Stimulated activated CD8-positive, alpha-beta memory T cell treated with anti-CD3 and anti-CD28 coated beads, Interleukin-15, amount 100 ng/mL, for 24 hours (primary cell): ENCODE data around the gene MRPS6.

Source experiments
- DNase-seq: peaks from one replicate; pipeline ENCODE4 v3.0.0-alpha.2; 2020; ENCODE audit warnings: low read depth

Gene MRPS6

DNA sequence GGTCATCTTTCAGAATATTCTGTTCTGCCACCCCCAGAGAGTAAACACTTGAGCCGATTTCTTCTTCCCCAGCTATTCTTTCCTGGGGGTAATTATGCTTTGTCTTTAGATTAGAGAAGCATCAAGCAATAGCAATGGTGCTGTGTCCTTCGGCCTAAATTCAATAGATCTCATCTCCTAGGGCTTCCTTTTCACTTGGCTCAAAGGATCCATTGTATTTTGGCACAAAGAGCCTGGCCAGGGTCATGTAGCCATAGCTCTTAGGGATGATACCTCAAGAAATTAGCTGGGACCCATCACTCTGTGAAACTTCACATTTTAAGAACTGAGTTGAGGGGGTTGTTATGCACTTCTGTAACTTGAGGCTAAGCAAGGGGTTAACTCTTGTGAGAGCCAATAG, 27.0 kb downstream of the MRPS6 start:
- no peak for DNase-seq

GRCh38 chr21:34100790-34101189, 27.4 kb downstream of the MRPS6 start:
- no peak for DNase-seq

DNA sequence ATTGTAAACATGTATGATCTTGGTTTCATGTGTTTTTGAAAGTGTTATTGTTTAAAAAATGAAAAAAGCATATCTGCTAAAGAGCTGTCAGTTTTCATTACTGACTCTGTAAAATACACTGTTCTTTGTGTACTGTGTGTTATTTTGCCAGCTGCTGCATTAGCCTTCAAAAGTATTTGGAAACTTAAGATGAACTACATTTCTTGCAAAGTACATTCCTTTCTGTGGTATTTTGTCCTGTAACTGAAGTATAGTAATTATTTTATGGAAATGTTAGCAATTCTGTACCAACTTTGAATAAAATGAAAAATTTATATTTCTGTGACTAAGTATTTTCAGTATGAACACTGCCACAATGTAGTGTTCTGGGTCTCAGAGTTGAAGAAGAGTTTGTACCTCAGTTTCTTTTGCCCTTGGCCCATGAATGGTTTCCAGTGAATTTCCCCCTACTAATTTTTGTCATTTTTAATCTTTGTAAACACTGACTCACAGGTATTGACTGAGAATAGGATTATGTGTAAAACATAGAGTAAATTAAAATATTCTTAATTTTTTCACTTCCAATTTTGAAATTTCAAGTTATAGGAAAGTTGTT, 32.7 kb downstream of the MRPS6 start:
- DNase-seq, result no peak

DNA sequence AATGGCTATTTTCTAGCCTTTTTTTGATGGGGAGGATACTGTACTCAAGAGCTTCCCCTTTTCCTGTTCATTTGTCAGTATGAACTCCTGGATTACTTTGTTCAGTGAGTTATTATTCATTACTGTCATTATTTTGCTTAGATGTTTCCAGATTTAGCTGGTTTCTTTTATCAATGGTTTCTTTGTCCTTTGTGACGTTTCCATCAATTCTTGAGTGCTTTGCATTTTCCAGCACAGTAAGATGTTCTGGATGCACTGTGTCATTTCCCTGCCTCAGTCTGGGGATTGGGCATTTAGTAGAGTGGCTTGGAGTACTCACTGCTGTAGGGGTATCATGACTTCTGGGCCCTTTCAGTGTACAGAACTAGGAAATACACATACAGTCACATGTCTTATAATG, 34.2 kb downstream of the MRPS6 start:
- DNase-seq, result no peak

GRCh38 chr21:34109075-34109474, 35.7 kb downstream of the MRPS6 start:
- DNase-seq, result no peak

DNA sequence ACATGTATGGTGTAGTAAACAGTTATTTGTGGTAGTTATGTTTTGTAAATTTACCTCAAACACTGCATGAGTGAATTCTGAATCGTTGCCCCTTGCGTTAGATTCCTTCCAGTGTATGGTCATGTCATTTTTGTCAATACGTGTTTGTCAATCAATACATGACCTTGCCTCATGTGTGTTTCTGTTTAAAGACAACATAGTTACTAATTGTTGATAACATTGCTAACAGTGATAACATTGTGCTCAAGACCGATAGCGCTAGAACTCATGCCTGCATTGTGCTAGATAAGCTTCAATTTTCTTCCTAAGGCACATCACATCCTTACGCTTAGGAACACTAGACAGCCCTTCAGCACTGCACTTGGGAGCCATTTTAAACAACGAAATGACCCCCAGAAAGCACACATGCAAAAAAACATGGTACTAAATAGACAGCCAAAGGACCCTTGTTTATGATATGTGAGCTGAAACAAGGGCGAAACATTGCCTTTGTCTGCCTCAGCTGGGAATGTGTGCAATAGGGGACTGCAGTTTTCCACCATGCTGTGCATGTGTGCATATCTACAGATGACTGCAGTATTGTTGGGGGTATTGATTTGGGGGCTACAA, 37.3 kb downstream of the MRPS6 start:
- no peak for DNase-seq

GRCh38 chr21:34112316-34113033, 39.1 kb downstream of the MRPS6 start:
- no peak for DNase-seq

GRCh38 chr21:34113842-34114241, 40.5 kb downstream of the MRPS6 start:
- DNase-seq, result no peak

- DNase-seq, result no peak
Observed at GRCh38 chr21:34115160-34115559, 41.8 kb downstream of the MRPS6 start.

GRCh38 chr21:34116569-34116968, 43.2 kb downstream of the MRPS6 start:
- DNase-seq, result no peak

GRCh38 chr21:34120867-34121266, 47.5 kb downstream of the MRPS6 start:
- no peak for DNase-seq

GRCh38 chr21:34122047-34122446, 48.7 kb downstream of the MRPS6 start:
- no peak for DNase-seq

DNA sequence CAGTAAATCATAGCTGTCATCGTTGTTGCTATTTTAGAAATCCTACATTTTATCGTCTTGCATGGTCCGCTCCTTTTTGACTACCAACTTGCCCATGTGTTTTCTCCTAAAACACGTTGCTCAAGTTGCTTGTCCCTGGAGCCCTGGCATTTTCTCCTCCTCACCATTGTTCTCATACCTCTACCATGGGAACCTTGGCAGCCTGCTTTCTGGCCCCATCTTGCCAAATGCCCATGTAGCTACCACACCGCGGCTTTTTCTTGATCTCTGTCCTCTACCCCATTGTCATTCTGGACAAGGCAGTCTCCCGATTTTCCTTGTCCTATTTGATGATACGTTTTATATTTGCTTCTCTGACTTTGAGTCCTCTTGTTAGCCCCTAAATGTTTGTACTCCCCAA, 50.2 kb downstream of the MRPS6 start:
- DNase-seq, result no peak

GRCh38 chr21:34126269-34126668, 52.9 kb downstream of the MRPS6 start:
- DNase-seq, result no peak

DNA sequence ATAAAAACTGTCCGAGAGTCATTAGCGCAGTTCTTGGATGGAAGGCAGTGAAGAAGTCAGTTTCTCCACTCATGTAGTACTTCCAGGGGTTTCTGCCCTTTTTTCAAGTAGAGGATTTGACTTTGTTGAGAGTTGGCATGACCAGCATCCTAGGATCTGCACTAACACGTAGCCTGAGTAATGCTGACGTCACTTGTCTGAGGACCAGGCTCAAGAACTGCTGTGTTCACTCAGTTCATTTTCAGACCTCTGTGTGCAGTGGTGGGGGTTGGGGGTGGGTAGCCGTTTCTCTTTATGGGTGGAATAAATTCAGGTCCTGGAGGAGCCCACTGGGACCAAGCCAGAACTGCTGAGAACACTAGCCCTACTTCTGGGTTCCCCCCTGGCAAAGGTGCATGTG, 53.3 kb downstream of the MRPS6 start:
- DNase-seq, result no peak

- DNase-seq, result no peak
Observed at GRCh38 chr21:34128124-34128523, 54.7 kb downstream of the MRPS6 start.

DNA sequence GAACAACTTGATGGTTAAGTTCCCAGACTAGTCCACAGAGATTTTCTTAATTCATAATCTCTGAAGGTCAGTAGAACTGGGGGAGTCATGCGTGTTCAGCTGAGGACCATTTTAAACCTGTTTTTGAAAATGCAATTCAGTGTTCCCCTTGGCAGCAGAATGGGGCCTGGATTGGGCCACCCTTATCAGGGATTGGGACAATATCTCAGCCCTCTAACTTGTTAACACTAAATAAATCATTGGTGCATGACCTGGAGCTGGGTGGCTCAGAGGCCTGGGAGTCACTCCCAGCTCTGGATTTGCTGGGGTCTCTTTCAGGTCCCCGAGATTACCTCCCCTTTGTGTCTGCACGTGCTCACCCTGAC, 55.3 kb downstream of the MRPS6 start:
- DNase-seq, result no peak

- DNase-seq, result no peak
Observed at GRCh38 chr21:34129039-34129891, 55.9 kb downstream of the MRPS6 start.

DNA sequence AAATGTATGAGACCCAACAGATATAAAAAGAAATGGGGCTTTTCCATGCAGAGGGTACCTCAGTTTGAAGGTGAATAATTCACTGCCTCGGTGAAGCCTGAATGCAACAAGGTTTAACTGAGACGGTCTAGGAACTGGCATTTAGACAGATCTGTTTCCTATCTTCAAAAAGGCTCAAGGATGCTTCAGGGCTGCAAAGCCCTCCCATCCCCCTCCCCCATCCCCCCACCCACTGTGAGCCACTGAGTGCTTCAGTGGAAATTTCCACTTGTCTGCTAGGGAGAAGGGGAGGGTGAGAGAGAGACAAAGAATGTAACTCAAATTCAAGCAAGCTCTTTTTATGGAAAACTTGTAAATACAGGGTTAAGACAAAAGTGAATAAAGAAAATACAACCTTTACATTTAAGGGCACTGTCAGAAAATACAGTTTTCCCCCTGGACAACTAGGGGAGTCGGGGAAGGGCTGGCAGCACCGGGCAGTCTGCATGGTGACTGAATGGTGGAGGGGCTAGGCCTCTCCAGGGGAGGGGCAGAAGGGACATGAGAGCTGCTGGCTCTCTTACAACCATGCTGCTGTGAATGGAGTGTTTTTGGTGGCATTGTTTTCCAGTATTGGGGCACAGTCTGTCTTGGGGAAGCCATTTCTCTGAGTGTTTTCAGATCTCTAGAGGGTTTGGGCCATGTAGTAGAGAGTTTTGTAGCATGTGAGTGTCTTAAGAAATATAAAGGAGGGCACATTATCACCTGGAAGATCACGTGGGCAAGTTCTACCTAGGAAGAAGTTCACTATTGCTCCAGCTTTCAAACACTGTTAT, 56.7 kb downstream of the MRPS6 start:
- no peak for DNase-seq

- no peak for DNase-seq
Observed at GRCh38 chr21:34130716-34130985, 57.3 kb downstream of the MRPS6 start.

DNA sequence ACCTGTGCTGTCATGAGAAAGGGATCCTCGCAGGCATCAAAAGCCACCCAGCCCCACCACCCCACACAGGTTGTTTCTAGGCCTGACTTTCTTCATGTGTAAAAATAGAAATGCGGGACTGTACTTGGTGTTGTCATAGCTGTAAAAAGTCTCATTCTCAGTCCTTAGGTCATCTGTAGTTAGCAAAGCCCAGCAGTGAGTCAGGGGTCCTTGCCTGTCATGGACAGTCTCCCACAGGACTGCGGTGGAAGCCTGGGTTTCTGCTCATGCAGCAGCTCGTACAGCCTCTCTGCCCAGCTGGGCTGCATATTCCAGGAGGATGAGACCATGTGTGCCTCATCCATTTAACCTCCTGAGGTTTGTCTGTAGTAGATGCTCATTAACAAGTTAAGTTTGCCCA, 58.2 kb downstream of the MRPS6 start:
- no peak for DNase-seq

DNA sequence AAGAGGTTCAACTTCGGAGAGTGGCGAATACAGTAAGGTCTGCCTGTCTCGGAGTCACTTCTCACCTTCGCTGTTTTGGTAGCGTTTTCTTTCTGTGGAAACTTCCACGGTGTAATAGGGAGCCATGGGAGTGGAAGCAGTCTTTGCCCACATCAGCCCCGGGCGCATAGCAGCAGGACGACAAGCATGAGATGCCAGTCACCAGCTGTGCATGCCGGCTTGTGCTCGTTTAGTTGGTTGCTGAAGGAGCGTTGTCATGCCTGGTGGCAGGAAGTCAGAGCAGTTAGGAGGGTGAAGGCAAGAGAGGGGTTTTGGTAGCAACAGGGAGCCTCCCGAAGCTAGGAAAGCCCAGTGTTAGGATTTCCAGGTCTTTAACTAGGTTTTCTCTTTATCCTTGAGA, 58.8 kb downstream of the MRPS6 start:
- no peak for DNase-seq
